NOMO-1 treated with dmso at 0.1 percent for 144 hours (cell line): Measurements from ENCODE around the gene PLPPR5.

Experiments used
- DNase-seq: peaks from one replicate; lab custom pipeline; 2025; ENCODE audit not compliant: unreplicated experiment; lab: John Stamatoyannopoulos, UW

Gene PLPPR5

DNA sequence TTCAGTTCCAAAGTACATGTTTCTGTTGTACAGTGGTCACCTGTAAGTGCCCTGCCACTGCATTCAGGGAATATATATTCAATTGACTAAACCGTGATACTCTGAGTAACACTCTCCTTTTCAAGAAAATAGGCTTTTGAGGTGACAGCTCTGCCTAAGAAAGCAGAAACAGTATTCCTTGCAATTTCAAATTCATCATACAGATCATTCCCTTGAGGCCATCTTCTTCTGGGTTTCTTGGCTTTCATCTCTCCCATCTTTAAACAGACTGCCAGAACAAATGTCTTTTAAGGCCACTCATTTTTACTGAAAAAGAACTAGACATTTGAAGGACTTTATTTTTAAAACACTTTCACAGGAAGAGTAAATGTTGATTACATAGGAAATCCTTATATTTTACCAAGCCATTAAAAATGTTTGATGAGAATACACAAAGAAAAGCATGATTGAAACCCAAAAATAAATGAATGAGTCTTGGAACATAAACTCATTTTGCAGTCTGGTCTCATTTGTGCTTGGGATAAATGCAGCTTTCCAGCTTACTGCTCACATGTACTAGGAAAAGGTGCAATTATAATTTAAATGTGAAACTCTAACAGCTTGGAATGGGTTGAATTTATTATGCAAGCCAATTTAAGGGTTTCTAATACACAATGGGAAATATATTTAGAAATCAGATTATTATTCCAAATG is 34.7 kb downstream of the PLPPR5 start:
- no peak for DNase-seq

DNA sequence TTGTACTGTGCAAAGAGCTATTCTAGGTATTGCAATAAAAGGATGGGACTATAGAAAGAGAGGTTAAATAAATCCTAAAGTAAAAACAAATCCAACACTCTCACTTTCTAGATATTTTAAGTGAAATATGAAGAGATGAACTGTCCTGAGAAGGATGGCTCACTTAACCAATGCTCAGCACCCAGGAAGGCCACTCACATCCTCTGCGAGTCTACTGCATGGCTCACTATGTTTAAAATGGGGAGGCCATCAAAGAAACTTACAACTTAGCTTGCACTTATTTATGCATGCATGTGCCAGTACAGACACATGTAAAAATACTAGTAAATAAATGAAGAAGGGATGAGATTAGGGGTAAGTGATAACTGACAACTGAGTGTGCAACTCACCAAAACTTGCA is 37.5 kb downstream of the PLPPR5 start:
- no peak for DNase-seq

DNA sequence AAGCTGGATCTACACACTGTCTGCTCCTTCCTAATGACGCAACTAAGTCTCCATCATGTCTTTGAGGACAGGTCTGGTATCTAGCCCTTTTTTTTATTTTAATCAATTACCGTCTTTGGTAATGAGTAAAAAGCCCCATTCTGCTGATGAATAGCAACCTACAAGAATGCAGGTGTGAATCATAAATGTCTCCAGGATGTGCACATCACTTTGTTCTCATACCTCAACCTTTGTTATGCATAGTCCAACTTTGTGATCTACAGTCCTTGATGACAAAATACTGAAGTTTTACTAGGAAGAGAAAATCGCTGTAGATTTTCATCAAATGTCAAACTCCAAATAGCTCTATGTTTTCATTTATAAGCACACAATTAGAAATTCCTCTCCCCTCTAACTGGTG is 39.3 kb downstream of the PLPPR5 start:
- no peak for DNase-seq

DNA sequence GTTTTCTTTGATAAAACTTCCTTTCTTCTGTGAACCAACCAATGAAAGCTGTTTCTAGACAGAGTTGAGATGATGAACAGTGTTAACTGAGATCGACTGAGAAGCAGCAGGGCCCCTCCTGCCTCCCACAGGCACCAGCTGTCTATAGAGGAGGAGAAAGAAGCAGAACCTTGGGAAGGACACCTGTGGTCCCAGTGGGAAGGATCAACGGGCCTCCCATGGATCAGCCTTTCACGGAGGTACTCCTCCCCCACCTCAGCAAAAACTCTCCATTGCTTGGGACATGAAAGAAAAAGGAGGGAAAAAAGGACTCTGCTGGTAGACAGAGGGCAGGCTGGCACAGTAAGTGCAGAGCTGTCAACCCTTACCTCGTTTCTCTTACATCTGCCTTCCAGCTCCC is 40.5 kb downstream of the PLPPR5 start:
- DNase-seq, result no peak

DNA sequence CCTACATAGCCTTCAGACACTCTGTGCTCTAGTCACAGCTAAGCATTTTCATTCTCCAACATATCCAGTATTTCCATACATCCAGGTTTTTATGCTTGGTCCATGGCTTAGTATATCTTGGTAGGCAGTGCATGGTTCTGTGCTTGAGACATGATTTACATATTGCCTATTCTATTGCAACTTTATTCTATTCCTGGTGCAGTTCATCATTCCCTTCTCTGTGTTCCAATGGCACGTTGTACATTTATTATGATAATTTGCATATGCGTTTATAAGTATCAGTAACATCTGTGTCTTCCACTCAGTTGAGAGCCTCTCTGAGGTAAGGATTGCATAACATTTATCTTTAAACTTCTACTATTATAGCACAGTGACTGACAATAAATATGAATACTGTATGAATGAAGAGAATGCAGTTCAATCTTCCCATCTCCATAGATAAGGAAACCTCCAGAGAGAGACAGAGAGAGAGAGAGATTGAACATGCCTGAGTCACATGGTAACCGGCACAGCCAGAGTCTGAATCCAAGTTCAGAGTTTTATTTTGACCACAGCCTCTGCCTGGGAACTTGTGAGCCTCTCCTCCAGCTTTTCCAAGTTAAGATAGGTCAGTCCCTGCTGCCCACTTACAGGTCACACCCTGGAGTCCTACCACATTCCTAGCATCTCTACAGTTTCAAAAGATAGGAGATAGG is 41.5 kb downstream of the PLPPR5 start:
- DNase-seq, result no peak

DNA sequence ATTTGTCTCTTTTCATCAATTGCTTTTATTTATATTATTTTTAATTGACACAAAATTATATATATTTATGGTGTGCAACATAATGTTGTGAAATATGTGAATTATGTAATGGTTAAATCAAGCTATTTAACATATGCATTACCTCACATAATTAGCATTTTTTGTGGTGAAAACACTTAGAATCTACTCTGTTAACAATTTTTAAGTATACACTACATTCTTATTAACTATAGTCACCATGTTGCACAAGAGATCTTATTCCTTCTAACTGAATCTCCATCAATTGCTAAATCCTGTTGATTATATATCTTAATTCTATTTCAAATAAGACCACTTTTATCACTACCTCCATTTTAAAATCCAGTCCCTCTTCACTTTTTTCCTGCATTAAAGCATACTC is 42.5 kb downstream of the PLPPR5 start:
- DNase-seq, result no peak

DNA sequence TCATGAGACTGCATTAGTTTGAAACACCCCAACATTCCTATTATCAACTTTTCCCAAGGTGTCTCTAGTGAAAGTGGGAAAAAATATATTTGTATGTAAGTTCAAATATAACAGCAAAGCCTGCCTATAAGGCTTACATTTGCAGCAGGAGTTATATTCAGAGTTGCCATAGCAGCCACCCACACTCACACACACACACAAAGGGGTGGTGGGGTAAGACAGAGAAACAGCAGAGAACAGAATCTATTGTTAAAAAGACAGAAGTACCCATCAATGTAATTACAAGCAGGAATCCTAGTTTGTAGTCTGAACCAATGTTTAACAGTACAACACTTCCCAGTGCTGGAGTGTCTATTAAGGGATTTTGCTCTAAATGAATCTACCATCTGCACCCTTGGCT is 55.0 kb downstream of the PLPPR5 start:
- no peak for DNase-seq

DNA sequence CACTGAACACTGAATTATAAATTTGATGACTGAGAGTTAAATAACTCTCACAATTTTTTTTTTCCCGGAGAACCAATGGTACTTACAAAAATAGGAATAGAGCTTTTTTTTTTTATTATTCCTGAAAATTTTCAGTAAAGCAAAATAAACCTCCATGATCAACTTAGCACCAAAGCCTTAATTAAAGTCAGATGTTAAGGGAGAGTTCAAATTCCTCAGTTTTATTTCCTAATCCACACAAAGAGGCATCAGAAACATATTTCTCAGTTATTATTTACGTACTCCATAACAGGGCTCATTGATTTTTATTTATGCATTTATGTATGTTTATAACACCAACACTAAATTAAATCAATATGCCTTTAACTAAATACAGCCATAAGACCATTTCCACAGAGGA is 55.5 kb downstream of the PLPPR5 start:
- no peak for DNase-seq

DNA sequence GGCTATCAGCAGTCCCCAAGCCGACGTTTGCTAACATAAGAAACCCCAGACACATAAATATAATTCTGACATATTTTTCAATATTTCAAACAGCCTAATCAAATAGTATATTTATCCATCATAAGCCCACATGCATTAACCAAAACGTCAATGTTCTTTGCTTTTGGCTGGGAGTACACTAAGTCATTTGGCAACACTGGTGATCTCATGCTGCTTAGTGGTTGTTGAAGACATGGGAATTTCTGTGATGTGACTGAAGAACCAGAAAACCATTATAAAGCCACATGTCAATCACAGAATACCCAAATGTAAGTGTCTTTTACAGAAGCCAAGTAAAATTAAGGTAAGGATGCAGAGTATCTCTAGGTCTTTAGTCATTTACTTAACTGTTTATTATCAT is 57.6 kb downstream of the PLPPR5 start:
- DNase-seq, result no peak

DNA sequence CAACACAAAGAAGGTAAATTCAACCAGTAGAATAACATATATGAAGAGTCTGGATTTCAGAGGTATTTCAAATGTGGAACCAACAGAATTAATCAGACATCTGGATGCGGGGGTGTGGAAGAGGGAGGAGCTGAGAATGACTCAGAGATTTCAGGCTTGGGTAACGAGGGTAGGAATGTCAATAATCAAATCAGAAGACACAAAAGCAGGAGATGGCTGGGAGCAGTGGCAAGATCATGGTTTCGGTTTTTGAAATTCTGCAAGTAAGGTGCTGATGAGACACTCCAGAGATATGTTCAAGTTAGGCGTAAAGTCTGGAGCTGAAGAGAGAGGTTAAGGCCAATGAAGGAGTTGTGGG is 64.0 kb downstream of the PLPPR5 start:
- no peak for DNase-seq

DNA sequence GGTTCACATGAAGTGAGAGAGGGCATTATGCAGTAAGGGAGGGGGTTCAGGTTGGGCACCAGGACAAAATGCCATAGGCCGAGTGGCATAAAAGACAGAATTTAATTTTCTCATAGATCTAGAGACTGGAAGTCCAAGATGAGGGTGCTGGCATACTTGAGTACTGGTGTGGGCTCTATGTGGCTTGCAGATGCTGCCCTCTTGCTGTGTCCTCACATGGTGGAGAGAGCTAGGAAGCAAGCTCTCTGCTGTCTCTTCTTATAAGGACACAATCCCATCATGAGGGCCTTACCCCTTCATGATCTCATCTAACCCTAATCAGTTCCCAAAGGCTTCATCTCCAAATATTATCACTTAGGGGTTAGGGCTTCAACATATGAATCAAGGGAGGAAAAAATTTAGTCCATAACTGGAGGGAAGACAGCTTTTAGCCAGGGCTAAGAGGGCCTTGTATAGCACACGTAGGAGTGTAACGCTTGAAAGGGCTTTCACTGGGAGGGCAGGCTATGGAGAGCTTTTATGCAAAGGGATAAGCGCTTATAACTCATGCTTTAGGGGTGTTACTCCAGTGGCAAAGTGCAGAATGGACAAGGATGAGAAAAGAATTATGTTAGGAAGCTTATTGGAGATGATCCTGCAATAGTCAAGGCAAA is 64.5 kb downstream of the PLPPR5 start:
- DNase-seq, result no peak

DNA sequence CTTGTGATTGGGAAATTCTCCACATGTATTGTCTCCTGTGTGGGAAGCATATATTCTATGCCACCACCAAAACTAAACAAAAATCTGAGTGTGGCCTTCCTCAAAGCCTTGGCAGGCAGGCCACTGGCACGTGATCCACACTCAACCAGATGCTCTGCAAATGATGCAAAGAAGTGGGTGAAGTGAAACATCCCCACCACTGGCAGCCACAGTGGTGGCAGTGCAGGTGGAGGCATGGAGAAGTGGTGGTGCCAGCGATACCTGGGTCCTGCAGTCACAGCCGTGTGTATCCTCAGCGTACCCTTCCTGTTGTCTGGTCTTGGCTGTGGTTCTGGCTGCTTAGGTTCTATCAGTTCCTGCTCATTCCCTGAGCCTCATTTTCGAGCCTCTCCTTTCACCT is 65.2 kb downstream of the PLPPR5 start:
- DNase-seq, result no peak

DNA sequence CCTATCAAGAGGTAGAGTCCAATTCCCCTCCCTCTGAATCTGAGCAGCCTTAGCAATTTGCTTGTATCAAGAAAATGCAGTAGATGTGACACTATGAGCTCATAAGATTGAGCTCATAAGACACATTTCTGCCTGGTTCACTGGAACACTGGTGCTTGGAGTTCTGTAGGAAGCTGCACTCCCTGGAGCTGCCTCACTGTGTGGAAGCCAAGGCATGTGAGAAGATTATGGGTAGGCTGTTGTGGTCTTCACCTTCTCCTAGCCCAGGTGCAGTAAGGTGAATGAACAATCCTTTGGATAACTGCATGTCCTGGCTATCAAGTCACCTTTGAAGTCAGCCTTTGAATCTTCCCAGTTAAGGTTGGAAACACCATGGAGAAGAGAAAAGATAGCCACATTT is 67.3 kb downstream of the PLPPR5 start:
- no peak for DNase-seq

DNA sequence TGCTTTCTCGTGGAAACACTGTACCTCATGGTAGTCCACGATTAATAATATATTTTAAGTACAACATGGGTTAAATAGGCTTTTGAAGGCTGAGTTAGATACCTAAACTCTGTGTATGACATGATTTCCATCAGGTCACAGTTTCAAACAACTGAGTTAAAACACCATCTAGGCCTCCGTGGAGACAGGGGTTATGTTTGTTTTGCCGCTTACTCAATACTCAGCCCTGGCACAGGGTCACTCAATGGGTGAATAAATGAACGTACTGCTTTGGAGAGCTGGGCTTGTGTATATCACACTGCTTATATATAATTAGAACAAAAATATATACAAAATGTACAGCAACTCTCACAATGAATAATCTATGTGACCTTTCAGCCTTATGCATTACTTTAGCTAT is 72.5 kb downstream of the PLPPR5 start:
- DNase-seq, result no peak

DNA sequence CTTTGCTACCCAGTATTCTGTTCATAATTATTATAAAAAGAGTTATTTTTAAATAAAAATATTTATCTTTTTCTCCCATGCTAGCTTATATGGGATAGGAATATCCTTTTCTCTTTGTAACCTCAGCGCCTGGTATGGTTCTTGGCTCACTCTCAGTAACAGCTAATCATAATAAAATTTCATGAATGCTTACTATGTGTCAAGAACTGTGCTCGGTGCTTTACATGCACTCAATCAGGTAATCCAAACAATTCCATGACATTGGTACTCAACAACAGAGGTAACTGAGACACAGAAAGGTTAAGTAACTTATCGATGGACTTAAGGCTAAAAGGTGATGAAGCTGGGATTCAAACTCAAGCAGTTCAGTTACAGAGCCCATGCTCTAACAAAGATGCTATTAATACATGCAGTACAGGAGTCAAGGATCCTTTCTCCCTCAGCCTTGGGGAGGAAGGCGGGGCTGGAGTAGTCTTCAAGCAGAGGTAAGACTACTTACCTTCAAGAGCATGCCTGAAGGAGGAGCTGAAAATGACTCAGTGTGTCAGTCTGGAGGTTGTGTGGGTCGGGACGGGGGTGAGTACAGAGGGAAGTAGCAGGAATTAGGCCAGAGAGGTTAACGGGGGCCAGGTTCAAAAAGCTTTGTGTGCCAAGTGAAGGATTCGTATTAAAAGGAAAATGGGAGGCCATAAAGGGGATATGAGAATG is 73.4 kb downstream of the PLPPR5 start:
- DNase-seq, result no peak

DNA sequence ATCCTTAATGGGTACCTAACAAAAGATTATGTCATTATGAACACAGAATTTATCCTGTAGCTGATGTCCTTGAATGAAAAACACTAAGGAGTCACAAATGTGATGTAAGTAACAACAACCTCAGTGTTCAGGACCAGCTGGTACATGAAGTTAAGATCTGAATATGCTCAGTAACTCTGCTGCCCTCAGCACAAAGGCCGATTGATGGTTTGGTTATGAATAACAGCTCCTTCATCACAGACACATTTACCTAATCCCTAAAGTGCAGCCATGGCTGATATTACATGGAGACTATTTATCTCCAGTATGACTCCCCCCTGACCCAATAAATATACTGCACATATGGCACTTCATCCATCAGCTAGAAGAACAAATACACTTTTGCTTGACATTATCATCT is 75.2 kb downstream of the PLPPR5 start:
- DNase-seq, result no peak

DNA sequence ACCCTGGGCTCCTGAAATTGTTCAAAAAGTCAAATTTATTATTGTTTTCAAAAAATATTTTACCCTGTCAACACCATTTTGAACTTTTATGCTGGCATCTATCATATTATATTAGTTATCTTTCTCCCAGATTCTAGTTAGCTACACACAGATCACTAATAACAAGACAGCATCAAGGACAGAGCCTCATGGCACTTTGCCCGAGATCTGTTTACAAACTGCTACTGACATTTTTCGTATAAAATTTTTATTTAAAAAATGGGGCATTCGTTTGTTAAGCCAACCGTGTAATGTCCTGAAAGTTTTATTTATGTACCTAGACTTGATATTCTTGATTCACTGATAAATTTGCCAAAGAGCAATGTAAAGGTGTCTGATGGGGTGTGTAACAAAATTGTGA is 78.1 kb downstream of the PLPPR5 start:
- no peak for DNase-seq

DNA sequence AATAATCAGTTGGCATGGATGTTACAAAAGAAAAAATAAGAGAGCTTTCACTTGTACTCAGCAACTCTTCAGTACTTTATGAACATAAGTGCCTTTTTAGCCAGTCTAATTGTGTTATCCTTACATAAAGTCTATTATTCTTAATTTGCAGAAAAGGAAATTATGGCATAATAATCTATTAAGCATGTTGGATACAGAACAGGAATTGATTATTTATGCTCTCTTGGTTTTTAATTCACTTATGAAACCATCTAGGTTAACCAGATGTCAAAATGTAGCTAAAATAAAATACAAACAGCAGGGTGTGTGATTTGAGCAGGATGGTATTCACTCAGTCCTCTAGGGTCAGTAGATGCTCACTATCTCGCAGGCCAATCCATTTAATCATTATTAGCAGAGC is 79.7 kb downstream of the PLPPR5 start:
- no peak for DNase-seq

DNA sequence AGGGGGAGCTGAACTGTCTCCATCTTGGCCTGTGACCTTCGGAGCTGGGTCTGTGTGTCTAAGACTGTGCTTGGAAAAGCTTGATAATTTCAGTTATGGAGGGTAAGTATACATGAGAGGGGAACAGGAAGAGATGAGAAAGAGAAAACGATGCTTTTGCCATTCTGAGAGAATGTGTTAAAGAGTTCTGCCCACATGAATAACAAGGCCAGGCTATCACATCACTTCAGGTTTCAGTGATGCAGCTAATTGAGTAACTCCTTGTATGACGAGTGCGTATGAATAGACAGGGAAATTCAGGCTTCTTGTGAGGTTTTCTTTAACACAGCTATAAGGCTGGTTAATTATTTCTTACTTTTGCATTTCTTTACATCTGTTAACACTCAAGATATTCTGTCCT is 81.0 kb downstream of the PLPPR5 start:
- no peak for DNase-seq

DNA sequence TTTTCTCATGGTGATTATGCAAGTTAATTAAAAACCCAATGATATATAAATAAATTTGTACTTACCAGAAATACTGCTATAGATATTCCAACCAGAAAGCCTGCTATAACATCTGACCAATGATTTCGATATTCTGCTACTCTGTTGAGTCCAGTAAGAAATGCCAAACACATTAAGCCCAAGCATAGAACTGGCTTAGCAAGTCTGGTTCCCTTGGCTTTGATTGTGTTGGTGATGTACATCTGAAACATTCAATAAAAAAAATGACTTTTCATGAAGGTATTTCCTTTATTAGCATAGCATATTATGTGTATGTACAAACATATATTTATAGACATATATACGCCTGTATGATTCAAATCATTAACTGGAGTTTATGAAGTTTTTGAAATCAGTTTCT is 82.8 kb downstream of the PLPPR5 start:
- DNase-seq, result no peak

DNA sequence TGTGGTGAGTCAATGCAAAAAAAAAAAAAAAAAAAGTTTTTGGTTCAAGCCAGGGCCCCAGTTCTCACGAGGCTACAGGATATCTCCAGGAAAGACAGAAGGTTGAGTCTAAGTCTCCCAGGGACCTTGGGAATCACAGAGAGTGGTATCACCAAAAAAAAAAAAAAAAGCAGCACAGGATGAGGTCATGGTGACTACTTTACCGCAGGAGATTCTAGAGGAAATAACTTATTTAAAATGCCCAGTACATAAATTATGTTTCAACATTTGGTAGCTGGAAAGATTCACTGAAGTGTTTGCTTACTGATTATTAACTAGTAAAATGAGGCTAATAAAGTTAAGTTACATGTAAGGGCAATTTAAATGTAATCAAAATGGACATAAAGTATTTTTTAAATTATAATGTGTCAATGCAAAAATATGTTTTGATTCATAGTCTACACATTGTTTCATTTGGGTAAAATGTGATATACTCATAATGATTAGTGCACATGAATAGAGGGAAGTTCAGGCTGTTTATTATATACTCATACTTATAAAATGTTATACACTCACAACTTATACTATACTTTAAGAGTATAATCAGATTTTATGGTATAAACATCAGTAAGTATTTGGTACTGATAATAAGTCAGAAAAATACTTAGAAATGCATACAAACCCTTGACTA is 84.1 kb downstream of the PLPPR5 start:
- no peak for DNase-seq
